HL-60/S4 (cell line): ENCODE results near the gene EXOC6.

Experiments
- in situ Hi-C: fragments of 300-500 bp; cut with MboI; formaldehyde crosslinking; loops from 2 replicates; pipeline ENCODE4 v1.14.3; 2022; ENCODE audit warnings: low sequenced_read_pairs

The EXOC6 gene

GRCh38 chr10:92999191-92999590 is 150.9 kb downstream of the EXOC6 start:
- in situ Hi-C loops: no loop called here

GRCh38 chr10:93006435-93007039 is 158.2 kb downstream of the EXOC6 start:
- in situ Hi-C loops: no loop called here

GRCh38 chr10:93015722-93016121 is 167.4 kb downstream of the EXOC6 start:
- in situ Hi-C loops: no loop called here

- in situ Hi-C loops: no loop called here
Measured at GRCh38 chr10:93023013-93023650, 174.8 kb downstream of the EXOC6 start.

- in situ Hi-C loops: no loop called here
Measured at GRCh38 chr10:93026072-93026471, 177.8 kb downstream of the EXOC6 start.

GRCh38 chr10:93027508-93027907 is 179.2 kb downstream of the EXOC6 start:
- in situ Hi-C loops: no loop called here

- in situ Hi-C loops: no loop called here
Measured at GRCh38 chr10:93028883-93029282, 180.6 kb downstream of the EXOC6 start.

- in situ Hi-C loops: no loop called here
Measured at GRCh38 chr10:93030409-93030808, 182.1 kb downstream of the EXOC6 start.

GRCh38 chr10:93032105-93032808 is 183.9 kb downstream of the EXOC6 start:
- in situ Hi-C loops: no loop called here

GRCh38 chr10:93032809-93033137 is 184.5 kb downstream of the EXOC6 start:
- in situ Hi-C loops: no loop called here

GRCh38 chr10:93034426-93034825 is 186.1 kb downstream of the EXOC6 start:
- in situ Hi-C loops: no loop called here

GRCh38 chr10:93039110-93039509 is 190.8 kb downstream of the EXOC6 start:
- in situ Hi-C loops: no loop called here

- in situ Hi-C loops: no loop called here
Measured at GRCh38 chr10:93039721-93040120, 191.4 kb downstream of the EXOC6 start.

- in situ Hi-C loops: no loop called here
Measured at GRCh38 chr10:93054486-93054885, 206.2 kb downstream of the EXOC6 start.

GRCh38 chr10:93058139-93058538 is 209.8 kb downstream of the EXOC6 start:
- in situ Hi-C loops: no loop called here

- in situ Hi-C loops: no loop called here
Measured at GRCh38 chr10:93059975-93060886, 211.9 kb downstream of the EXOC6 start, which contains the start of gene CYP26C1. TSS of gene CYP26C1 (plus strand) at chr10:93060798. CDS start at chr10:93061264, 466 bp downstream.

- in situ Hi-C loops: no loop called here
Measured at GRCh38 chr10:93060887-93061593, 212.7 kb downstream of the EXOC6 start.

GRCh38 chr10:93061594-93062513 is 213.5 kb downstream of the EXOC6 start:
- in situ Hi-C loops: no loop called here

- in situ Hi-C loops: no loop called here
Measured at GRCh38 chr10:93062514-93063143, 214.3 kb downstream of the EXOC6 start.
